Kidney epithelial cell (primary cell): ENCODE measurements around the gene ARFIP2. TPM values are rescaled to one million over a fixed set of nuclear protein-coding genes. Genes with fewer than 3 reads are reported as not detected.

ENCODE experiments used
- DNase-seq: peaks from one replicate; pipeline ENCODE4 v3.0.0-alpha.2; 2010; ENCODE audit warnings: low read depth
- H3K27me3 ChIP-seq: 2 replicates; pipeline ENCODE4 v1.6.0; 2011; ENCODE audit warnings: low read length; ENCODE audit not compliant: control insufficient read depth, insufficient read depth
- H3K36me3 ChIP-seq: 2 replicates; pipeline ENCODE4 v1.5.1; 2011; ENCODE audit warnings: low read length; ENCODE audit not compliant: control insufficient read depth, insufficient read depth
- H3K4me3 ChIP-seq: 2 replicates; pipeline ENCODE4 v1.5.1; 2011; ENCODE audit warnings: low read depth, mild to moderate bottlenecking, control low read depth, low read length
- total RNA-seq: library from RNA; depleted of rRNA; stranded (reverse); fragments of >200 nt; gene quantifications from 2 replicates; pipeline ENCODE4 v1.2.3, GENCODE V29; 2015
- TF ChIP-seq, protein P1 (sequence below): IDR thresholded peaks from 2 replicates; pipeline ENCODE4 v1.5.1; 2011; ENCODE audit warnings: mild to moderate bottlenecking, moderate library complexity, low read length, control low read depth, inconsistent platforms; ENCODE audit not compliant: insufficient read depth, poor library complexity, severe bottlenecking

The ARFIP2 gene
- total RNA-seq, 1 donor from 2014 or later = 74.6 TPM

GRCh38 chr11:6498121-6498520, 17.0 kb upstream of the ARFIP2 start:
- Histone ChIP-seq H3K4me3 (no peak overlapping the region), H3K27me3 (no peaks in the 10 kb centered on the region), H3K36me3 (no peaks in the 10 kb centered on the region)
- no peak for DNase-seq
- TF ChIP-seq, protein P1, sequence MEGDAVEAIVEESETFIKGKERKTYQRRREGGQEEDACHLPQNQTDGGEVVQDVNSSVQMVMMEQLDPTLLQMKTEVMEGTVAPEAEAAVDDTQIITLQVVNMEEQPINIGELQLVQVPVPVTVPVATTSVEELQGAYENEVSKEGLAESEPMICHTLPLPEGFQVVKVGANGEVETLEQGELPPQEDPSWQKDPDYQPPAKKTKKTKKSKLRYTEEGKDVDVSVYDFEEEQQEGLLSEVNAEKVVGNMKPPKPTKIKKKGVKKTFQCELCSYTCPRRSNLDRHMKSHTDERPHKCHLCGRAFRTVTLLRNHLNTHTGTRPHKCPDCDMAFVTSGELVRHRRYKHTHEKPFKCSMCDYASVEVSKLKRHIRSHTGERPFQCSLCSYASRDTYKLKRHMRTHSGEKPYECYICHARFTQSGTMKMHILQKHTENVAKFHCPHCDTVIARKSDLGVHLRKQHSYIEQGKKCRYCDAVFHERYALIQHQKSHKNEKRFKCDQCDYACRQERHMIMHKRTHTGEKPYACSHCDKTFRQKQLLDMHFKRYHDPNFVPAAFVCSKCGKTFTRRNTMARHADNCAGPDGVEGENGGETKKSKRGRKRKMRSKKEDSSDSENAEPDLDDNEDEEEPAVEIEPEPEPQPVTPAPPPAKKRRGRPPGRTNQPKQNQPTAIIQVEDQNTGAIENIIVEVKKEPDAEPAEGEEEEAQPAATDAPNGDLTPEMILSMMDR = no peak

GRCh38 chr11:6497069-6497839, 16.1 kb upstream of the ARFIP2 start, which contains the start of gene DNHD1:
DNHD1 (plus strand) TSS chr11:6497280; CDS start chr11:6498216, 936 bp downstream.
- no peak within 1 kb of the TSS for H3K4me3 ChIP-seq
- DNase-seq = no peak
- no peaks in the 10 kb centered on the region for H3K36me3 ChIP-seq
- TF ChIP-seq, protein P1 = no peak
- no peaks in the 10 kb centered on the region for H3K27me3 ChIP-seq

- TF ChIP-seq, protein P1 = no peak
- Histone ChIP-seq H3K36me3 (no peaks in the 10 kb centered on the region), H3K4me3 (no peak overlapping the region), H3K27me3 (no peaks in the 10 kb centered on the region)
- no peak for DNase-seq
Observed at GRCh38 chr11:6489306-6489705, 8.2 kb upstream of the ARFIP2 start.

GRCh38 chr11:6488821-6489220, 7.7 kb upstream of the ARFIP2 start:
- TF ChIP-seq, protein P1 = no peak
- Histone ChIP-seq H3K4me3 (no peak overlapping the region), H3K36me3 (no peaks in the 10 kb centered on the region), H3K27me3 (no peaks in the 10 kb centered on the region)
- DNase-seq = no peak

DNA sequence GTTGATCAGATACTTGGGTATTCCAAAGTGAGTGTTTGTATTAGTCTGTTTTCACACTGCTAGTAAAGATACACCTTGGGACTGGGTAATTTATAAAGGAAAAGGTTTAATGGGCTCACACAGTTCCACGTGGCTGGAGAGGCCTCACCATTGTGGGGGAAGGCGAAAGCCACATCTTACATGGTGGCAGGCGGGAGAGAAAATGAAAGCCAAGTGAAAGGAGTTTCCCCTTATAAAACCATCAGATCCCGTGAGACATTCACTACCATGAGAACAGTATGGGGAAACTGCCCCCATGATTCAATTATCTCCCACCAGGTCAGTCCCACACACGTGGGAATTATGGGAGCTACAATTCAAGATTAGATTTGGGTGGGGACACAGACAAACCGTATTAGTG, 7.2 kb upstream of the ARFIP2 start:
- H3K4me3 ChIP-seq = no peak overlapping the region
- H3K27me3 ChIP-seq = no peaks in the 10 kb centered on the region
- H3K36me3 ChIP-seq = no peaks in the 10 kb centered on the region
- no peak for DNase-seq
- TF ChIP-seq, protein P1 = no peak

GRCh38 chr11:6486938-6487337, 5.8 kb upstream of the ARFIP2 start:
- TF ChIP-seq, protein P1 = no peak
- Histone ChIP-seq H3K4me3 (no peak overlapping the region), H3K27me3 (no peaks in the 10 kb centered on the region), H3K36me3 (no peaks in the 10 kb centered on the region)
- no peak for DNase-seq
